Fibroblast of skin of right quadriceps (primary cell): ENCODE results near the gene ANKS3.
A peak's percentile ranks its signal among the peaks of the same experiment; 100 is the strongest.

Experiments
- DNase-seq: peaks from one replicate; pipeline ENCODE4 v3.0.0-alpha.2; 2013

ANKS3 gene

GRCh38 chr16:4683255-4684057, 50.6 kb downstream of the ANKS3 start:
- no peak for DNase-seq

- peak; percentile 17 for DNase-seq
Measured at GRCh38 chr16:4682616-4683254, 51.3 kb downstream of the ANKS3 start.

GRCh38 chr16:4682084-4682591, 51.9 kb downstream of the ANKS3 start:
- DNase-seq, result no peak

GRCh38 chr16:4681471-4682083, 52.5 kb downstream of the ANKS3 start:
- DNase-seq, result no peak

GRCh38 chr16:4680673-4681470, 53.2 kb downstream of the ANKS3 start:
- no peak for DNase-seq

GRCh38 chr16:4679850-4680636, 54.0 kb downstream of the ANKS3 start:
- no peak for DNase-seq

- DNase-seq, result no peak
Measured at GRCh38 chr16:4679156-4679849, 54.8 kb downstream of the ANKS3 start.

GRCh38 chr16:4678596-4678995, 55.5 kb downstream of the ANKS3 start:
- DNase-seq, result no peak

- no peak for DNase-seq
Measured at GRCh38 chr16:4677994-4678393, 56.1 kb downstream of the ANKS3 start.

GRCh38 chr16:4677390-4677789, 56.7 kb downstream of the ANKS3 start:
- DNase-seq, result no peak

- no peak for DNase-seq
Measured at GRCh38 chr16:4676831-4677230, 57.2 kb downstream of the ANKS3 start.

- DNase-seq, result no peak
Measured at GRCh38 chr16:4675864-4676786, 57.9 kb downstream of the ANKS3 start.

- DNase-seq, result no peak
Measured at GRCh38 chr16:4674926-4675530, 59.0 kb downstream of the ANKS3 start.

GRCh38 chr16:4673387-4674046, 60.6 kb downstream of the ANKS3 start:
- no peak for DNase-seq

GRCh38 chr16:4668313-4668960, 65.6 kb downstream of the ANKS3 start:
- no peak for DNase-seq

- no peak for DNase-seq
Measured at GRCh38 chr16:4667203-4667963, 66.7 kb downstream of the ANKS3 start.

GRCh38 chr16:4666537-4667202, 67.4 kb downstream of the ANKS3 start:
- DNase-seq, result no peak
